ENCODE data around the gene APOA1.

DNA sequence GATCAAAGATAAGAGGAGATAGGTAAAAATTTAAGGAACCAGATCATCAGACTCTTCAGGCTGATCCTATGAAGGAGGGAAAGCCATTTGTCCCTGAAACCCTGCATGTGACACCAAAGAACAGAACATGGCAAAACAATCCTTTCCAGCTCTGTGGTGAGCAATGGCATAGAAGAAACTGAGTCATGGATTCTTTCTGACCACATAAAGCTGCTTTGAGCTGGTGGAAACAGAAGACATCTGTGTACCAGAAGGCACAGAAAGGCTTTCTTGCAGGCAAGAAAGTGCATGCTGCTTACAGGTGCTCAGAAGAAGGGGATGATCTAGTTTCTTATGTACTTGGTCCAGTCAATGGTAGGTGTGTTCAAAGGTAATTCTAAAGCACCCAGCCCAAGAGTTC is 45.0 kb upstream of the APOA1 start:
- TF ChIP-seq ZNF596 (tag by site-specific recombination; IDR thresholded peaks at IDR 0.05) (no peak), ZEB2 (tag by site-specific recombination; IDR thresholded peaks at IDR 0.05) (no peak), ZBTB17 (tag by site-specific recombination; IDR thresholded peaks at IDR 0.05) (no peak), ZNF324 (tag by site-specific recombination; IDR thresholded peaks at IDR 0.05) (no peak)
- TF ChIP-seq, protein P1, sequence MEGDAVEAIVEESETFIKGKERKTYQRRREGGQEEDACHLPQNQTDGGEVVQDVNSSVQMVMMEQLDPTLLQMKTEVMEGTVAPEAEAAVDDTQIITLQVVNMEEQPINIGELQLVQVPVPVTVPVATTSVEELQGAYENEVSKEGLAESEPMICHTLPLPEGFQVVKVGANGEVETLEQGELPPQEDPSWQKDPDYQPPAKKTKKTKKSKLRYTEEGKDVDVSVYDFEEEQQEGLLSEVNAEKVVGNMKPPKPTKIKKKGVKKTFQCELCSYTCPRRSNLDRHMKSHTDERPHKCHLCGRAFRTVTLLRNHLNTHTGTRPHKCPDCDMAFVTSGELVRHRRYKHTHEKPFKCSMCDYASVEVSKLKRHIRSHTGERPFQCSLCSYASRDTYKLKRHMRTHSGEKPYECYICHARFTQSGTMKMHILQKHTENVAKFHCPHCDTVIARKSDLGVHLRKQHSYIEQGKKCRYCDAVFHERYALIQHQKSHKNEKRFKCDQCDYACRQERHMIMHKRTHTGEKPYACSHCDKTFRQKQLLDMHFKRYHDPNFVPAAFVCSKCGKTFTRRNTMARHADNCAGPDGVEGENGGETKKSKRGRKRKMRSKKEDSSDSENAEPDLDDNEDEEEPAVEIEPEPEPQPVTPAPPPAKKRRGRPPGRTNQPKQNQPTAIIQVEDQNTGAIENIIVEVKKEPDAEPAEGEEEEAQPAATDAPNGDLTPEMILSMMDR (tag by site-specific recombination; IDR thresholded peaks at IDR 0.05): no peak
- TF ChIP-seq, protein P2, sequence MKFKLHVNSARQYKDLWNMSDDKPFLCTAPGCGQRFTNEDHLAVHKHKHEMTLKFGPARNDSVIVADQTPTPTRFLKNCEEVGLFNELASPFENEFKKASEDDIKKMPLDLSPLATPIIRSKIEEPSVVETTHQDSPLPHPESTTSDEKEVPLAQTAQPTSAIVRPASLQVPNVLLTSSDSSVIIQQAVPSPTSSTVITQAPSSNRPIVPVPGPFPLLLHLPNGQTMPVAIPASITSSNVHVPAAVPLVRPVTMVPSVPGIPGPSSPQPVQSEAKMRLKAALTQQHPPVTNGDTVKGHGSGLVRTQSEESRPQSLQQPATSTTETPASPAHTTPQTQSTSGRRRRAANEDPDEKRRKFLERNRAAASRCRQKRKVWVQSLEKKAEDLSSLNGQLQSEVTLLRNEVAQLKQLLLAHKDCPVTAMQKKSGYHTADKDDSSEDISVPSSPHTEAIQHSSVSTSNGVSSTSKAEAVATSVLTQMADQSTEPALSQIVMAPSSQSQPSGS (tag by site-specific recombination; IDR thresholded peaks at IDR 0.05; ENCODE audit: low read depth): no peak
